ENCODE results near the gene RSRC2. TPM values are rescaled to one million over a fixed set of nuclear protein-coding genes. Genes with fewer than 3 reads are reported as not detected.
"Not testable (repeated sequence)": the region's sequence is repeated elsewhere in the genome, so short reads cannot be mapped to it uniquely, and the experiment has no call there.

The RSRC2 gene
- polyA plus RNA-seq (2013, experiment 1 of 2), result 94.4 TPM
- 125 TPM for polyA plus RNA-seq (2013, experiment 2 of 2)

GRCh38 chr12:122526683-122527477 is at the start of gene RSRC2, which contains the start of gene KNTC1:
Gene RSRC2, minus strand, starts transcription at chr12:122526936. Its CDS starts 83 bp downstream, at chr12:122526853.
Gene KNTC1, plus strand, starts transcription at chr12:122527249. Its CDS starts 2,815 bp downstream, at chr12:122530064.
- WGBS, 2 experiments (ENCODE audit: insufficient coverage in 2 of 2), result 0% methylated on average over 28 to 49 of the region's 51 CpGs
- H3K4me1 ChIP-seq (ENCODE audit: control insufficient read depth, insufficient read depth, low read length, poor library complexity, severe bottlenecking), result peaks cover 5% of the 10 kb centered on the region
- peak within 1 kb of the TSS; percentile 98 for H3K4me3 ChIP-seq (ENCODE audit: extremely low read depth, insufficient read depth, low read length, poor library complexity, severe bottlenecking)
- H3K36me3 ChIP-seq (ENCODE audit: control insufficient read depth, insufficient read depth, low read length), result peaks cover 59% of the 10 kb centered on the region
- peak within 1 kb of the TSS; percentile 100 for H3K27ac ChIP-seq (ENCODE audit: low read depth, low read length, severe bottlenecking)
- H3K9me3 ChIP-seq (ENCODE audit: control insufficient read depth, low read length), result no peaks in the 10 kb centered on the region

GRCh38 chr12:122571821-122572220 is 45.1 kb upstream of the RSRC2 start:
- WGBS, 2 experiments (ENCODE audit: insufficient coverage in 2 of 2), result 93% methylated on average over 4 to 6 of the region's 6 CpGs
- H3K36me3 ChIP-seq (ENCODE audit: control insufficient read depth, insufficient read depth, low read length), result peaks cover 80% of the 10 kb centered on the region
- no peaks in the 10 kb centered on the region for H3K9me3 ChIP-seq (ENCODE audit: control insufficient read depth, low read length)

GRCh38 chr12:122570006-122570405 is 43.3 kb upstream of the RSRC2 start:
- H3K4me1 ChIP-seq (ENCODE audit: control insufficient read depth, insufficient read depth, low read length, poor library complexity, severe bottlenecking); H3K9me3 ChIP-seq (ENCODE audit: control insufficient read depth, low read length); H3K27ac ChIP-seq (ENCODE audit: low read depth, low read length, severe bottlenecking); H3K4me3 ChIP-seq (ENCODE audit: extremely low read depth, insufficient read depth, low read length, poor library complexity, severe bottlenecking): not testable (repeated sequence)
- H3K36me3 ChIP-seq (ENCODE audit: control insufficient read depth, insufficient read depth, low read length), result peaks cover 83% of the 10 kb centered on the region
- WGBS, 2 experiments (ENCODE audit: insufficient coverage in 2 of 2), result 96 to 100% methylated on average over 2 of the region's 3 CpGs

More at GRCh38 chr12:122571821-122572220, 45.1 kb upstream of the RSRC2 start:
- H3K4me3 ChIP-seq (ENCODE audit: extremely low read depth, insufficient read depth, low read length, poor library complexity, severe bottlenecking), result no peak overlapping the region
- H3K27ac ChIP-seq (ENCODE audit: low read depth, low read length, severe bottlenecking), result no peak overlapping the region
- no peaks in the 10 kb centered on the region for H3K4me1 ChIP-seq (ENCODE audit: control insufficient read depth, insufficient read depth, low read length, poor library complexity, severe bottlenecking)

- no peak overlapping the region for H3K27ac ChIP-seq (ENCODE audit: low read depth, low read length, severe bottlenecking)
- WGBS, 2 experiments (ENCODE audit: insufficient coverage in 2 of 2), result 94 to 98% methylated on average over 4 to 5 of the region's 5 CpGs
- no peaks in the 10 kb centered on the region for H3K9me3 ChIP-seq (ENCODE audit: control insufficient read depth, low read length)
- no peak overlapping the region for H3K4me3 ChIP-seq (ENCODE audit: extremely low read depth, insufficient read depth, low read length, poor library complexity, severe bottlenecking)
- no peaks in the 10 kb centered on the region for H3K4me1 ChIP-seq (ENCODE audit: control insufficient read depth, insufficient read depth, low read length, poor library complexity, severe bottlenecking)
- H3K36me3 ChIP-seq (ENCODE audit: control insufficient read depth, insufficient read depth, low read length), result peaks cover 83% of the 10 kb centered on the region
Measured at GRCh38 chr12:122569288-122569687, 42.6 kb upstream of the RSRC2 start.

GRCh38 chr12:122566816-122567215 is 40.1 kb upstream of the RSRC2 start:
- WGBS, 2 experiments (ENCODE audit: insufficient coverage in 2 of 2), result 95 to 100% methylated on average over 4 of the region's 5 CpGs
- H3K36me3 ChIP-seq (ENCODE audit: control insufficient read depth, insufficient read depth, low read length), result peaks cover 86% of the 10 kb centered on the region
- H3K27ac ChIP-seq (ENCODE audit: low read depth, low read length, severe bottlenecking); H3K9me3 ChIP-seq (ENCODE audit: control insufficient read depth, low read length); H3K4me3 ChIP-seq (ENCODE audit: extremely low read depth, insufficient read depth, low read length, poor library complexity, severe bottlenecking); H3K4me1 ChIP-seq (ENCODE audit: control insufficient read depth, insufficient read depth, low read length, poor library complexity, severe bottlenecking): not testable (repeated sequence)

GRCh38 chr12:122563361-122563760 is 36.6 kb upstream of the RSRC2 start:
- Histone ChIP-seq H3K9me3 (ENCODE audit: control insufficient read depth, low read length) (no peaks in the 10 kb centered on the region), H3K4me1 (ENCODE audit: control insufficient read depth, insufficient read depth, low read length, poor library complexity, severe bottlenecking) (no peaks in the 10 kb centered on the region), H3K27ac (ENCODE audit: low read depth, low read length, severe bottlenecking) (no peak overlapping the region), H3K4me3 (ENCODE audit: extremely low read depth, insufficient read depth, low read length, poor library complexity, severe bottlenecking) (no peak overlapping the region), H3K36me3 (ENCODE audit: control insufficient read depth, insufficient read depth, low read length) (peaks cover 89% of the 10 kb centered on the region)
- 84% methylated on average over 2 of the region's 4 CpGs; no CpG with 5 or more reads in 1 of the 2 experiments for WGBS, 2 experiments (ENCODE audit: insufficient coverage in 2 of 2)

GRCh38 chr12:122560138-122560537 is 33.4 kb upstream of the RSRC2 start:
- Histone ChIP-seq H3K9me3 (ENCODE audit: control insufficient read depth, low read length) (no peaks in the 10 kb centered on the region), H3K36me3 (ENCODE audit: control insufficient read depth, insufficient read depth, low read length) (peaks cover 93% of the 10 kb centered on the region)

GRCh38 chr12:122558745-122559641 is 32.3 kb upstream of the RSRC2 start:
- no peaks in the 10 kb centered on the region for H3K9me3 ChIP-seq (ENCODE audit: control insufficient read depth, low read length)
- H3K27ac ChIP-seq (ENCODE audit: low read depth, low read length, severe bottlenecking), result no peak overlapping the region
- H3K36me3 ChIP-seq (ENCODE audit: control insufficient read depth, insufficient read depth, low read length), result peaks cover 88% of the 10 kb centered on the region
- WGBS, 2 experiments (ENCODE audit: insufficient coverage in 2 of 2), result 93 to 100% methylated on average over 6 of the region's 16 CpGs
- no peak overlapping the region for H3K4me3 ChIP-seq (ENCODE audit: extremely low read depth, insufficient read depth, low read length, poor library complexity, severe bottlenecking)
- no peaks in the 10 kb centered on the region for H3K4me1 ChIP-seq (ENCODE audit: control insufficient read depth, insufficient read depth, low read length, poor library complexity, severe bottlenecking)

More at GRCh38 chr12:122560138-122560537, 33.4 kb upstream of the RSRC2 start:
- Histone ChIP-seq H3K27ac (ENCODE audit: low read depth, low read length, severe bottlenecking) (no peak overlapping the region), H3K4me1 (ENCODE audit: control insufficient read depth, insufficient read depth, low read length, poor library complexity, severe bottlenecking) (no peaks in the 10 kb centered on the region), H3K4me3 (ENCODE audit: extremely low read depth, insufficient read depth, low read length, poor library complexity, severe bottlenecking) (no peak overlapping the region)
- 100% methylated on average over 1 to 3 of the region's 3 CpGs for WGBS, 2 experiments (ENCODE audit: insufficient coverage in 2 of 2)

GRCh38 chr12:122547330-122547729 is 20.6 kb upstream of the RSRC2 start:
- Histone ChIP-seq H3K36me3 (ENCODE audit: control insufficient read depth, insufficient read depth, low read length) (peaks cover 76% of the 10 kb centered on the region), H3K4me1 (ENCODE audit: control insufficient read depth, insufficient read depth, low read length, poor library complexity, severe bottlenecking) (no peaks in the 10 kb centered on the region), H3K27ac (ENCODE audit: low read depth, low read length, severe bottlenecking) (no peak overlapping the region), H3K4me3 (ENCODE audit: extremely low read depth, insufficient read depth, low read length, poor library complexity, severe bottlenecking) (no peak overlapping the region), H3K9me3 (ENCODE audit: control insufficient read depth, low read length) (no peaks in the 10 kb centered on the region)
- WGBS, 2 experiments (ENCODE audit: insufficient coverage in 2 of 2), result 86 to 100% methylated on average over 1 to 2 of the region's 5 CpGs

GRCh38 chr12:122545855-122546254 is 19.1 kb upstream of the RSRC2 start:
- H3K27ac ChIP-seq (ENCODE audit: low read depth, low read length, severe bottlenecking), result no peak overlapping the region
- H3K36me3 ChIP-seq (ENCODE audit: control insufficient read depth, insufficient read depth, low read length), result peaks cover 77% of the 10 kb centered on the region
- 92 to 100% methylated on average over 2 of the region's 2 CpGs for WGBS, 2 experiments (ENCODE audit: insufficient coverage in 2 of 2)
- no peaks in the 10 kb centered on the region for H3K9me3 ChIP-seq (ENCODE audit: control insufficient read depth, low read length)
- no peak overlapping the region for H3K4me3 ChIP-seq (ENCODE audit: extremely low read depth, insufficient read depth, low read length, poor library complexity, severe bottlenecking)
- H3K4me1 ChIP-seq (ENCODE audit: control insufficient read depth, insufficient read depth, low read length, poor library complexity, severe bottlenecking), result no peaks in the 10 kb centered on the region
